B cell (primary cell): ENCODE results near the gene SUGP2. TPM values are rescaled to one million over a fixed set of nuclear protein-coding genes. Genes with fewer than 3 reads are reported as not detected.

Experiments
- ATAC-seq: fragments of 200-7000 bp; cut with Tn5 transposase; one replicate; pipeline ENCODE4 v1.10.0; 2021; ENCODE audit warnings: low read depth, mild to moderate bottlenecking, moderate number of reproducible peaks, moderate library complexity
- CTCF ChIA-PET: fragments of 350-600 bp; sonication (Branson Sonifier 250); formaldehyde crosslinking; loops from one replicate; lab custom pipeline; 2021; ENCODE audit warnings: antibody characterized with exemption, inconsistent platforms; lab: Charles Lee
- POLR2A ChIA-PET: fragments of 350-600 bp; sonication (Branson Sonifier 250); formaldehyde crosslinking; loops from one replicate; lab custom pipeline; 2021; ENCODE audit warnings: antibody characterized with exemption; lab: Charles Lee
- DNase-seq: peaks from one replicate; pipeline ENCODE4 v3.0.0; 2013
- H2AFZ ChIP-seq: 2 replicates; pipeline ENCODE4 v1.6.1; 2012; ENCODE audit warnings: mild to moderate bottlenecking, low read depth, low read length; ENCODE audit not compliant: insufficient read depth, poor library complexity, severe bottlenecking
- H3K27ac ChIP-seq, 2 donors: 1 replicate in 1 of 2; 2 replicates in 1 of 2; pipeline ENCODE4 v1.5.1; 2012 to 2013; ENCODE audit warnings: low read length in 2 of 2, mild to moderate bottlenecking in 2 of 2, moderate library complexity in 1 of 2
- H3K27me3 ChIP-seq, 4 experiments: fragments of 200-600 bp in 1 of 4; sonication (generic) in 1 of 4; replicated peaks in 1 of 4; 1 replicate in 2 of 4; 2 replicates in 2 of 4; pipeline versions ENCODE4 v1.6.1 to v1.7.0; 2013 to 2016; ENCODE audit warnings: low read length in 3 of 4, mild to moderate bottlenecking in 2 of 4, mixed read lengths in 1 of 4, moderate library complexity in 1 of 4; ENCODE audit not compliant: insufficient read depth in 4 of 4, control insufficient read depth in 3 of 4; ENCODE audit errors: control extremely low read depth in 1 of 4
- H3K36me3 ChIP-seq, 2 experiments: replicated peaks in 1 of 2; 1 replicate in 1 of 2; 2 replicates in 1 of 2; pipeline versions ENCODE4 v1.6.1 to v1.7.1; 2013; ENCODE audit warnings: low read length in 1 of 2; ENCODE audit not compliant: insufficient read depth in 2 of 2, control insufficient read depth in 1 of 2; ENCODE audit errors: control extremely low read depth in 1 of 2, extremely low read depth in 1 of 2
- H3K4me1 ChIP-seq, 2 donors: fragments of 200-600 bp in 1 of 2; sonication (generic) in 1 of 2; 1 replicate in 1 of 2; 2 replicates in 1 of 2; pipeline versions ENCODE4 v1.5.1 to v1.6.1; 2013 to 2017; ENCODE audit warnings: low read length in 2 of 2; ENCODE audit not compliant: control insufficient read depth in 2 of 2, insufficient read depth in 2 of 2
- H3K4me2 ChIP-seq: replicated peaks from 2 replicates; pipeline ENCODE3; 2012; ENCODE audit warnings: mild to moderate bottlenecking, low read depth, low read length; ENCODE audit not compliant: poor library complexity, severe bottlenecking
- H3K4me3 ChIP-seq, 5 experiments: fragments of 200-600 bp in 1 of 5; sonication (generic) in 1 of 5; 1 replicate in 3 of 5; 2 replicates in 2 of 5; pipeline versions ENCODE4 v1.5.1 to v1.7.0; 2011 to 2016; ENCODE audit warnings: low read length in 4 of 5, mild to moderate bottlenecking in 4 of 5, low read depth in 2 of 5, control low read depth in 1 of 5, moderate library complexity in 1 of 5; ENCODE audit not compliant: insufficient read depth in 1 of 5; ENCODE audit errors: control extremely low read depth in 1 of 5, extremely low read depth in 1 of 5
- H3K79me2 ChIP-seq: fragments of 200-600 bp; sonication (generic); one replicate; pipeline ENCODE4 v1.6.0; 2016; ENCODE audit warnings: low read length; ENCODE audit not compliant: control insufficient read depth, insufficient read depth
- H3K9ac ChIP-seq: fragments of 200-600 bp; sonication (generic); 2 replicates; pipeline ENCODE4 v1.6.1; 2017; ENCODE audit warnings: mild to moderate bottlenecking, low read length, moderate library complexity
- H3K9me3 ChIP-seq, 3 donors: one replicate each; pipeline versions ENCODE4 v1.6.1 to v1.7.1; 2013; ENCODE audit warnings: low read length in 2 of 3; ENCODE audit not compliant: control insufficient read depth in 2 of 3, insufficient read depth in 1 of 3; ENCODE audit errors: control extremely low read depth in 1 of 3
- H4K20me1 ChIP-seq: 2 replicates; pipeline ENCODE4 v1.6.0; 2012; ENCODE audit warnings: mild to moderate bottlenecking, low read length; ENCODE audit not compliant: insufficient read depth, control insufficient read depth, poor library complexity, severe bottlenecking
- H3K27ac Mint-ChIP-seq: one replicate; pipeline ENCODE4 v1.8.0; 2021; ENCODE audit warnings: mixed read lengths
- H3K27me3 Mint-ChIP-seq: one replicate; pipeline ENCODE4 v1.8.0; 2021; ENCODE audit warnings: mixed read lengths
- H3K4me1 Mint-ChIP-seq: one replicate; pipeline ENCODE4 v1.8.0; 2021; ENCODE audit warnings: mixed read lengths
- H3K4me3 Mint-ChIP-seq: one replicate; pipeline ENCODE4 v1.8.0; 2021; ENCODE audit warnings: mixed read lengths
- H3K9me3 Mint-ChIP-seq: one replicate; pipeline ENCODE4 v1.8.0; 2022; ENCODE audit warnings: mixed read lengths; ENCODE audit not compliant: insufficient read depth
- EZH2 ChIP-seq: IDR thresholded peaks from 2 replicates; pipeline ENCODE4 v1.6.1; 2012; ENCODE audit warnings: borderline replicate concordance, low read depth, mild to moderate bottlenecking, moderate library complexity, low read length; ENCODE audit not compliant: insufficient read depth, poor library complexity, severe bottlenecking
- WGBS: methylation state at CpG from one replicate; pipeline ENCODE4 v1.1.5; 2013; ENCODE audit warnings: missing lambda C conversion rate; ENCODE audit not compliant: insufficient coverage; 5-methylcytosine and 5-hydroxymethylcytosine counted together
- intact Hi-C: fragments of 100-400 bp; cut with micrococcal nuclease; formaldehyde crosslinking; loops from one replicate; pipeline ENCODE4 v1.10.0; 2022
- polyA plus RNA-seq: library from polyadenylated mRNA; depleted of rRNA; stranded (reverse); fragments of >200 nt; gene quantifications from 2 replicates; pipeline ENCODE4 v1.2.3, GENCODE V29; 2012
- total RNA-seq, 2 donors: library from RNA; stranded (reverse); fragments of 120-200 nt in 1 of 2; gene quantifications; 1 replicate in 1 of 2; 2 replicates in 1 of 2; pipeline versions ENCODE4 v1.2.3 to v1.2.4, GENCODE V29; 2013 to 2022
- TF ChIP-seq, protein P1 (sequence below): fragments of 200-600 bp; IDR thresholded peaks from one replicate; pipeline ENCODE4 v1.8.0; 2022; ENCODE audit warnings: antibody characterized with exemption, mild to moderate bottlenecking

SUGP2 gene
- total and polyA plus RNA-seq, 2 donors (not counting 1 experiment from before 2014, with no cell fraction given): 132 to 154 TPM

GRCh38 chr19:18969931-18970659 lies 63.2 kb downstream of the SUGP2 start:
- no peak for TF ChIP-seq EZH2
- TF ChIP-seq, protein P1, sequence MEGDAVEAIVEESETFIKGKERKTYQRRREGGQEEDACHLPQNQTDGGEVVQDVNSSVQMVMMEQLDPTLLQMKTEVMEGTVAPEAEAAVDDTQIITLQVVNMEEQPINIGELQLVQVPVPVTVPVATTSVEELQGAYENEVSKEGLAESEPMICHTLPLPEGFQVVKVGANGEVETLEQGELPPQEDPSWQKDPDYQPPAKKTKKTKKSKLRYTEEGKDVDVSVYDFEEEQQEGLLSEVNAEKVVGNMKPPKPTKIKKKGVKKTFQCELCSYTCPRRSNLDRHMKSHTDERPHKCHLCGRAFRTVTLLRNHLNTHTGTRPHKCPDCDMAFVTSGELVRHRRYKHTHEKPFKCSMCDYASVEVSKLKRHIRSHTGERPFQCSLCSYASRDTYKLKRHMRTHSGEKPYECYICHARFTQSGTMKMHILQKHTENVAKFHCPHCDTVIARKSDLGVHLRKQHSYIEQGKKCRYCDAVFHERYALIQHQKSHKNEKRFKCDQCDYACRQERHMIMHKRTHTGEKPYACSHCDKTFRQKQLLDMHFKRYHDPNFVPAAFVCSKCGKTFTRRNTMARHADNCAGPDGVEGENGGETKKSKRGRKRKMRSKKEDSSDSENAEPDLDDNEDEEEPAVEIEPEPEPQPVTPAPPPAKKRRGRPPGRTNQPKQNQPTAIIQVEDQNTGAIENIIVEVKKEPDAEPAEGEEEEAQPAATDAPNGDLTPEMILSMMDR: no peak
- peaks cover 0 to 2% (median 0%) of the 10 kb centered on the region in 4 experiments for H3K27me3 ChIP-seq
- POLR2A ChIA-PET: interaction anchor here (0.7 kb wide), 1 partner anchor 571 kb away, joined by 6 read pairs; no protein-coding TSS in a partner anchor
- H3K27ac ChIP-seq: no peak overlapping the region
- no peak overlapping the region for H2AFZ ChIP-seq
- no peak overlapping the region for H3K4me2 ChIP-seq
- H3K79me2 ChIP-seq: no peaks in the 10 kb centered on the region
- no peaks in the 10 kb centered on the region for H3K4me1 ChIP-seq
- no peak overlapping the region for H3K27ac Mint-ChIP-seq
- no peaks in the 10 kb centered on the region for H3K9me3 Mint-ChIP-seq
- ATAC-seq (no peak), DNase-seq (no peak)
- H3K9me3 ChIP-seq: peaks cover 0 to 10% (median 0%) of the 10 kb centered on the region in 3 donors
- no peak overlapping the region for H3K4me3 ChIP-seq
- H3K27me3 Mint-ChIP-seq: peaks cover 18% of the 10 kb centered on the region
- WGBS: 93% methylated on average over 10 of the region's 13 CpGs
- no peaks in the 10 kb centered on the region for H4K20me1 ChIP-seq
- CTCF ChIA-PET: no interaction called here
- H3K9ac ChIP-seq: no peak overlapping the region
- intact Hi-C loops: no loop called here
- no peaks in the 10 kb centered on the region for H3K36me3 ChIP-seq
- no peak overlapping the region for H3K4me3 Mint-ChIP-seq
- no peaks in the 10 kb centered on the region for H3K4me1 Mint-ChIP-seq

GRCh38 chr19:18967358-18968146 lies 65.8 kb downstream of the SUGP2 start:
- WGBS: 2% methylated on average over 6 of the region's 11 CpGs

More at GRCh38 chr19:18967358-18968146, 65.8 kb downstream of the SUGP2 start:
- POLR2A ChIA-PET: no interaction called here
- H3K4me3 Mint-ChIP-seq: no peak overlapping the region
- no peaks in the 10 kb centered on the region for H3K36me3 ChIP-seq
- no peaks in the 10 kb centered on the region for H4K20me1 ChIP-seq
- no peak overlapping the region for H2AFZ ChIP-seq
- no peak for TF ChIP-seq EZH2
- TF ChIP-seq, protein P1: no peak
- no peak overlapping the region for H3K27ac ChIP-seq
- H3K9me3 ChIP-seq: peaks cover 0 to 10% (median 0%) of the 10 kb centered on the region in 3 donors
- no peaks in the 10 kb centered on the region for H3K79me2 ChIP-seq
- no peaks in the 10 kb centered on the region for H3K4me1 ChIP-seq
- intact Hi-C loops: no loop called here
- no peak overlapping the region for H3K27ac Mint-ChIP-seq
- no peak overlapping the region for H3K4me3 ChIP-seq
- H3K27me3 Mint-ChIP-seq: peaks cover 12% of the 10 kb centered on the region
- H3K9ac ChIP-seq: no peak overlapping the region
- DNase-seq (no peak), ATAC-seq (no peak)
- CTCF ChIA-PET: no interaction called here
- H3K4me1 Mint-ChIP-seq: no peaks in the 10 kb centered on the region
- H3K9me3 Mint-ChIP-seq: no peaks in the 10 kb centered on the region
- H3K4me2 ChIP-seq: no peak overlapping the region
- peaks cover 0 to 2% (median 0%) of the 10 kb centered on the region in 4 experiments for H3K27me3 ChIP-seq
